ENCODE measurements around the gene MAST4.

The MAST4 gene

DNA sequence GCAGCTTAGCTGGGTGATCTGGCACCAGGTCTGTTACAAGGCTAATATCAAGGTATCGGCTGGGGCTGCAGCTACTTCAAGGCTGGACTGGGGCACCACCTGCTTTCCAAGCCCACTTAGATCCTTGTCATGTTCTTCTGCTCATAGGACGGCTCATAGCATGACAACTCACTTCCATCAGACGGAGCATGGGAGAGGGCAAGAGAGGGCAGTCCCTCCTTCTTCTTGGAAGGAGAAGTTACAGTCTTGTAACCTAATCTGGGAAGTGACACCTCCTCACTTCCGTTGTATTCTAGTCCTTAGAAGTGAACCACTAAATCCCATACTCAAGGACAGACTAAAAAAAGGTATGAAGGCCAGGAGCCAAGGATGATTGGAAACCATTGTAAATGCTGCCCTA is 258.2 kb downstream of the MAST4 start:
- no peaks in the 10 kb centered on the region for H3K36me3 ChIP-seq (replicated peaks)
- no peak for DNase-seq
- no peaks in the 10 kb centered on the region for H3K27me3 ChIP-seq (replicated peaks)
- in situ Hi-C loops (cut with HindIII; ENCODE audit: low pct_ligation_motif_present, low sequenced_read_pairs), result no loop called here
- no peak overlapping the region for H3K4me3 ChIP-seq (ENCODE audit: low read depth, low read length)
- H3K27ac ChIP-seq, result no peak overlapping the region
- TF ChIP-seq, protein P1, sequence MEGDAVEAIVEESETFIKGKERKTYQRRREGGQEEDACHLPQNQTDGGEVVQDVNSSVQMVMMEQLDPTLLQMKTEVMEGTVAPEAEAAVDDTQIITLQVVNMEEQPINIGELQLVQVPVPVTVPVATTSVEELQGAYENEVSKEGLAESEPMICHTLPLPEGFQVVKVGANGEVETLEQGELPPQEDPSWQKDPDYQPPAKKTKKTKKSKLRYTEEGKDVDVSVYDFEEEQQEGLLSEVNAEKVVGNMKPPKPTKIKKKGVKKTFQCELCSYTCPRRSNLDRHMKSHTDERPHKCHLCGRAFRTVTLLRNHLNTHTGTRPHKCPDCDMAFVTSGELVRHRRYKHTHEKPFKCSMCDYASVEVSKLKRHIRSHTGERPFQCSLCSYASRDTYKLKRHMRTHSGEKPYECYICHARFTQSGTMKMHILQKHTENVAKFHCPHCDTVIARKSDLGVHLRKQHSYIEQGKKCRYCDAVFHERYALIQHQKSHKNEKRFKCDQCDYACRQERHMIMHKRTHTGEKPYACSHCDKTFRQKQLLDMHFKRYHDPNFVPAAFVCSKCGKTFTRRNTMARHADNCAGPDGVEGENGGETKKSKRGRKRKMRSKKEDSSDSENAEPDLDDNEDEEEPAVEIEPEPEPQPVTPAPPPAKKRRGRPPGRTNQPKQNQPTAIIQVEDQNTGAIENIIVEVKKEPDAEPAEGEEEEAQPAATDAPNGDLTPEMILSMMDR (IDR thresholded peaks at IDR 0.05; ENCODE audit: low read depth, low read length, missing control alignments), result no peak

DNA sequence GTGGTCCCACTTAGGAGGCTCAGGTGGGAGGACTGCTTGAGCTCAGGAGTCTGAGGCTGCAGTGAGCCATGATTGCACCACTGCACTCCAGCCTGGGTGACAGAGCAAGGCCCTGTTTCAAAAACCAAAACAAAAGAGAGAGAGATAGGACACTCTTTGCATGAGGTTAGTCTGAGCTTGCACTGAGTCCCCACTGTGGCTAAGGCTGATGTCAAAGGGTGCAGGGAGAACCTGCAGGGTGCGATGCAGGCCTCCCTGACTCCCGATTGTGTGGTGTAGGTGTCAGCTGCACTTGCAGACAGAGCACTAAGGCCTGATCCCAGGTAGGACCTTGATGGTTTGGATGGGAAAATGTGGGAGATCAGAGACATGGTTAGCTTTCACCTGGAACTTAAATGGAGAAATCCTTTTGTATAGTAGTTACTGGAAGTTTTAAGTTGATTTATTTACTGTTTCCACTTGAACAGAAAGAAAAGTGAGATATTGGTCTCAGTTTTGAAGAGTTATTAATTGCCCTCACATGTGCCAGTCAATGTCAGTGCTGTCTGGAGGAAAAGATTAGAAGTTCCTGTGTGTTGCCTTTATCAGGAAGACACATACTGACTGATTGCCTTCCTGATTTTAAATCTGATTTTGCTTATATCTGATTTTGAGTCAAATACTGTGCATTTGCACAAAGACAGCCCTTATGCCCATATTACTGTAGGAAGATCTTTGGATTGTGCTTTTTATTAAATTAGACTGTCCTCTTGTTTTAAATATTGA is 260.0 kb downstream of the MAST4 start:
- in situ Hi-C loops (cut with HindIII; ENCODE audit: low pct_ligation_motif_present, low sequenced_read_pairs), result no loop called here
- H3K36me3 ChIP-seq (replicated peaks), result no peaks in the 10 kb centered on the region
- no peak overlapping the region for H3K27ac ChIP-seq
- DNase-seq, result no peak
- H3K4me3 ChIP-seq (ENCODE audit: low read depth, low read length), result no peak overlapping the region
- TF ChIP-seq, protein P1 (IDR thresholded peaks at IDR 0.05; ENCODE audit: low read depth, low read length, missing control alignments), result no peak
- H3K27me3 ChIP-seq (replicated peaks), result no peaks in the 10 kb centered on the region

DNA sequence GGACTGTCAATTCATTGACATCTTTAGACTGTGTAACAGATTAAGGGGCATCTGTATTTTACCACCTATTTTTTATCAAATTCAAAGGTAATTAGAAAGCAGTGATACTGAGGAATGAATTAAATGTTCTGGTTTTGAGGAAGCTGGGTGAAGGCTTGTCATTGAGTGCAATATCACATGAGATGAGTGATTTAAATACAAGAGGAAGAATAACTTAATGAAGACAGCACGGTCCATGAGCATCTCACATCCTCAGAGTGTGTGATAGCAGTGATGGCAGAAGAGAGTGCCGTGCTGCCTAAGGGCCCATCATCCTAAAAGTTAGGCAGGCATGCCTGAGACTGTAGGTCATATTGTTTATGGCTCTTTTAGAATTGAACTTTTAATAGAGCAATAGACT is 263.3 kb downstream of the MAST4 start:
- in situ Hi-C loops (cut with HindIII; ENCODE audit: low pct_ligation_motif_present, low sequenced_read_pairs), result no loop called here
- no peaks in the 10 kb centered on the region for H3K27me3 ChIP-seq (replicated peaks)
- H3K27ac ChIP-seq, result no peak overlapping the region
- TF ChIP-seq, protein P1 (IDR thresholded peaks at IDR 0.05; ENCODE audit: low read depth, low read length, missing control alignments), result no peak
- H3K4me3 ChIP-seq (ENCODE audit: low read depth, low read length), result no peak overlapping the region
- H3K36me3 ChIP-seq (replicated peaks), result no peaks in the 10 kb centered on the region
- no peak for DNase-seq

DNA sequence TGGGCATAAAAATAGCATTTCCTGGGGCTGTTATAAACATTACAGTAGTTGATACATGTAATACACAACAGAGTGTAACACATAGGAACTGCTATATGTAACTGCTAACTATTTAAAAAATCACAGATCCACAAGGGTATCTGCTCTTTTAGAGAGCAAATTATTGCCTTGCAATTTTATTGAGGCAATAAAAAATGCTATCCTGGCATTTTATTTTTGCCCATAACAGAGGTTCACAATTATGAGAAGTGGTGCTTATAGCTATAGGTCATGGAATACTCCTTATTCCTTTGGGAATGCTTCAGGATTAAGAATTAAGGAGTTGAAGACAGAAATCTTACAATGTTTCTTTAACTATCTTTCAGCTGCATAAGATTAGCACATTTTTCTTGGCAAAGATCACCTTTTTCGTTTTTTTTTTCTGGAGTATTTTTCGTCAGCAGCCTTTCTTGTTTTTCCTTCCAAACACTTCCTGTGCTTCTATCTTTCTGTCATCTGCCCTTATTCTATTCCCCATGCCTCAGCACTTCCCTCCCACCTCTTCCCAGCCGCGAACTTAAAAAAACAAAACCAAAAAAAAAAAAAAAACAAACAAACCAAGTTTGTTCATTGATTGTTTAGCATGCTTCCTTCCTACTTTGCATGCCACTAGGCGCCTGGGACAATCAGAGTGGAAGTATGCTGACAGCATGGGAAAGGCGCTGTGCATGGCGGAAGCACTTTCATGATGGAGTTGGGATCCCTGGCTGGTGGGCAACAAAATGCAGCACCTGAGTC is 264.2 kb downstream of the MAST4 start:
- Histone ChIP-seq H3K4me3 (ENCODE audit: low read depth, low read length) (no peak overlapping the region), H3K27me3 (replicated peaks) (no peaks in the 10 kb centered on the region), H3K36me3 (replicated peaks) (no peaks in the 10 kb centered on the region), H3K27ac (no peak overlapping the region)
- TF ChIP-seq, protein P1 (IDR thresholded peaks at IDR 0.05; ENCODE audit: low read depth, low read length, missing control alignments), result no peak
- in situ Hi-C loops (cut with HindIII; ENCODE audit: low pct_ligation_motif_present, low sequenced_read_pairs), result no loop called here
- no peak for DNase-seq

DNA sequence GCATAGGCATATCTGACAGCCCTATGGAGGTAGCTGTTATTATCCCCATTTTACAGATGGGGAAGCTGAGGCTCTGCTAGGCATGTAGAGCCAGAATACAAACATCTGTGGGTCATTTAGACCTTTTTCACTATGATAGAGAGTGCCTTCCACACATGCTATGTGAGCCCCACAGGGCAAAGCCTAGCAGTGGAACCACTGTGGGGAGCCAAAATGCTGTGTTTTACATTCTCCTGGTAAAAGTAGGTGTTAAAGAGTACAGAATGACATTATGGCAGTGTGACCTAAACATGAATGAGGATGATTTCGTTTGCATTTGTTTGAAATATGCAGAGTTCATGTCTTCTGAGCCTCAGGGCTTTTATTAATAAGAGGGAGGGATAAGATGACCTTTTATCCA is 265.2 kb downstream of the MAST4 start:
- no peak for DNase-seq
- no peak overlapping the region for H3K4me3 ChIP-seq (ENCODE audit: low read depth, low read length)
- H3K27me3 ChIP-seq (replicated peaks), result no peaks in the 10 kb centered on the region
- H3K27ac ChIP-seq, result no peak overlapping the region
- in situ Hi-C loops (cut with HindIII; ENCODE audit: low pct_ligation_motif_present, low sequenced_read_pairs), result no loop called here
- H3K36me3 ChIP-seq (replicated peaks), result no peaks in the 10 kb centered on the region
- TF ChIP-seq, protein P1 (IDR thresholded peaks at IDR 0.05; ENCODE audit: low read depth, low read length, missing control alignments), result no peak

All from brain microvascular endothelial cell (primary cell).